Fibroblast of mammary gland (primary cell): ENCODE results near the gene RTF2.

ENCODE experiments used
- DNase-seq: peaks from one replicate; pipeline ENCODE4 v3.0.0-alpha.2; 2010; ENCODE audit warnings: low read depth
- H3K4me3 ChIP-seq: 2 replicates; pipeline ENCODE4 v1.5.1; 2011; ENCODE audit warnings: low read depth, mild to moderate bottlenecking, low read length, moderate library complexity; ENCODE audit not compliant: control insufficient read depth
- CTCF ChIP-seq: conservative IDR thresholded peaks from 2 replicates; pipeline ENCODE4 v1.5.1; 2011; ENCODE audit warnings: low read depth, low read length, inconsistent platforms; ENCODE audit not compliant: control insufficient read depth, insufficient read depth

Gene RTF2

GRCh38 chr20:56504373-56505005 lies 36.1 kb downstream of the RTF2 start:
- peak; percentile 4 for DNase-seq
- TF ChIP-seq CTCF, result peak; percentile 51
- H3K4me3 ChIP-seq, result no peak overlapping the region

- no peak overlapping the region for H3K4me3 ChIP-seq
- DNase-seq, result no peak
- TF ChIP-seq CTCF, result no peak
These were observed 37.7 kb downstream of the RTF2 start for GRCh38 chr20:56506103-56506502.

- no peak for DNase-seq
- TF ChIP-seq CTCF, result no peak
- no peak overlapping the region for H3K4me3 ChIP-seq
These were observed 43.5 kb downstream of the RTF2 start for GRCh38 chr20:56511926-56512325.

GRCh38 chr20:56513161-56514150 lies 45.0 kb downstream of the RTF2 start:
- no peak for TF ChIP-seq CTCF
- no peak for DNase-seq
- H3K4me3 ChIP-seq, result no peak overlapping the region

GRCh38 chr20:56516631-56517030 lies 48.2 kb downstream of the RTF2 start:
- DNase-seq, result no peak
- no peak for TF ChIP-seq CTCF
- no peak overlapping the region for H3K4me3 ChIP-seq

GRCh38 chr20:56517211-56517610 lies 48.8 kb downstream of the RTF2 start:
- TF ChIP-seq CTCF, result no peak
- H3K4me3 ChIP-seq, result no peak overlapping the region
- no peak for DNase-seq
